ENCODE measurements around the gene TLE2. TPM values are rescaled to one million over a fixed set of nuclear protein-coding genes. Genes with fewer than 3 reads are reported as not detected.
A peak's percentile ranks its signal among the peaks of the same experiment; 100 is the strongest.

TLE2 gene
- total RNA-seq, 1 experiment from 2014 or later, result 6.2 TPM

GRCh38 chr19:2984215-2984528, 44.9 kb downstream of the TLE2 start:
- TF ChIP-seq SIN3A (IDR thresholded peaks at IDR 0.05; ENCODE audit: borderline replicate concordance, insufficient read depth, low read depth, low read length) (no peak), REST (IDR thresholded peaks at IDR 0.05; ENCODE audit: insufficient read depth in 1 of 2, low read depth in 2 of 2, low read length in 1 of 2) (no peak), POLR2AphosphoS5 (IDR thresholded peaks at IDR 0.05; ENCODE audit: low read depth, low read length) (no peak), CTCF (IDR thresholded peaks at IDR 0.05) (no peak), TCF7L2 (IDR thresholded peaks at IDR 0.05; ENCODE audit: low read depth, low read length) (no peak)
- BruUV-seq (replicated peaks), result no TSS peak
- Histone ChIP-seq H3K27me3 (ENCODE audit: control insufficient read depth, insufficient read depth, low read length) (no peaks in the 10 kb centered on the region), H3K4me3 (ENCODE audit: low read depth in 2 of 2, low read length in 2 of 2) (no peak overlapping the region; a peak in 1 of 4 replicates), H3K4me1 (ENCODE audit: control insufficient read depth, insufficient read depth, low read length) (peaks cover 3% of the 10 kb centered on the region; the same call in 1 of the 2 replicates), H3K36me3 (ENCODE audit: control insufficient read depth, insufficient read depth, low read length) (no peaks in the 10 kb centered on the region), H3K27ac (ENCODE audit: low read length) (no peak overlapping the region), H3K9me3 (ENCODE audit: control insufficient read depth, insufficient read depth, low read depth, low read length) (no peaks in the 10 kb centered on the region)
- CTCF ChIA-PET, result no interaction called here
- POLR2A ChIA-PET, result no interaction called here
- intact Hi-C loops (cut with micrococcal nuclease; ENCODE audit: unreplicated experiment) (no loop called here), in situ Hi-C loops (cut with HindIII; ENCODE audit: low pct_unique_long_range_greater_than_20kb, low sequenced_read_pairs) (no loop called here)
- DNase-seq (ENCODE audit: low read depth, low spot score) (no peak), ATAC-seq (no peak)

- Histone ChIP-seq H3K4me1 (ENCODE audit: control insufficient read depth, insufficient read depth, low read length) (peaks cover 3% of the 10 kb centered on the region; the same call in 1 of the 2 replicates), H3K27me3 (ENCODE audit: control insufficient read depth, insufficient read depth, low read length) (no peaks in the 10 kb centered on the region), H3K36me3 (ENCODE audit: control insufficient read depth, insufficient read depth, low read length) (no peaks in the 10 kb centered on the region), H3K27ac (ENCODE audit: low read length) (no peak overlapping the region), H3K9me3 (ENCODE audit: control insufficient read depth, insufficient read depth, low read depth, low read length) (no peaks in the 10 kb centered on the region), H3K4me3 (ENCODE audit: low read depth in 2 of 2, low read length in 2 of 2) (no peak overlapping the region; a peak in 1 of 4 replicates)
- intact Hi-C loops (cut with micrococcal nuclease; ENCODE audit: unreplicated experiment), result no loop called here
- ATAC-seq, result peak; percentile 50
- in situ Hi-C loops (cut with HindIII; ENCODE audit: low pct_unique_long_range_greater_than_20kb, low sequenced_read_pairs), result no loop called here
- DNase-seq (ENCODE audit: low read depth, low spot score), result no peak
- TF ChIP-seq POLR2AphosphoS5 (IDR thresholded peaks at IDR 0.05; ENCODE audit: low read depth, low read length) (no peak), SIN3A (IDR thresholded peaks at IDR 0.05; ENCODE audit: borderline replicate concordance, insufficient read depth, low read depth, low read length) (no peak), REST (IDR thresholded peaks at IDR 0.05; ENCODE audit: insufficient read depth in 1 of 2, low read depth in 2 of 2, low read length in 1 of 2) (no peak)
- CTCF ChIA-PET, result no interaction called here
- BruUV-seq (replicated peaks), result no TSS peak
- POLR2A ChIA-PET, result no interaction called here
Measured at GRCh38 chr19:2983351-2984214, 45.5 kb downstream of the TLE2 start.

Data from Panc1 (cell line).